GM19238 (cell line): ENCODE measurements around the gene INSYN1.
"Not testable (repeated sequence)": the region's sequence is repeated elsewhere in the genome, so short reads cannot be mapped to it uniquely, and the experiment has no call there.

Source experiments
- DNase-seq: peaks from one replicate; pipeline ENCODE4 v3.0.0; 2011; ENCODE audit warnings: low spot score; ENCODE audit not compliant: insufficient read length

Gene INSYN1

DNA sequence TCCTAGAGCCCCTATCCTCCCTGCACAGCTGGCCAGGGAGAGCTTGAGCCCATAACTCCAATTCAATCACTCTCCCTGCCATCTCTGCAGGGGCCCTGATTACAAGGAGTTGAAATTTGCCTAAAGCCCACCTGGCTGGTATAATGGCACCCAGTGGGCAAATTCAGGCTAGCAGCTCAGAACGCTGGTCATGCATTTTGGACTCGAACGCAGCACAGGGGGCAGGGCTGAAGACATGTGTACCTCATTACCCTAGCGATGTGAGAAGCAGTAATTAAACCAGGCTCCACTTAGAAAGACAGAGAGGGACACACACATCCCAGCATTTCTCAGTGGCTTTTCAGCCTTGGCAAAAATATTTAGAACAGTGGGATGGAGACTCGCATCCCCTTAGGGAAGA is 3.2 kb downstream of the INSYN1 start:
- no peak for DNase-seq

- DNase-seq: no peak
Observed at GRCh38 chr15:73749533-73749932, 3.6 kb downstream of the INSYN1 start.

DNA sequence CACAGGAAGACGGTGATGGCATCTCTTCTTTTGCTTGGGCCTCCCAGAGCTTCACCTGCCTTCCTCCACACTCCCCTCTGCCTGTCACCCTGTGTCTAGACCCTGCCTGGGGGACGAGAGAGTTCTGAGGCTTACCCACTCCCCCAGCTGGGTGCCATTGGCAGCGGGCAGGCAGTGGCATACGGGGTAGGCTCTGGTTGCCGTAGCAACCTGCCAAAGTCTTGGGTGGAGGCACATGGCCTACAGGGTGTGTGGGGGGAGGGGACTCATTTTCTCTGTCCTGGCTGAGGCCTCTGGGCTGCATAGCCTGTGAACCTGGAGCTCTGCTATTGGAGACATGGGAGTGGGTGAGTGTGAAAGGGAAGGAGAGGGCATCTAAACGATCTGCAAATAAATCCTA is 4.4 kb downstream of the INSYN1 start:
- DNase-seq: no peak

DNA sequence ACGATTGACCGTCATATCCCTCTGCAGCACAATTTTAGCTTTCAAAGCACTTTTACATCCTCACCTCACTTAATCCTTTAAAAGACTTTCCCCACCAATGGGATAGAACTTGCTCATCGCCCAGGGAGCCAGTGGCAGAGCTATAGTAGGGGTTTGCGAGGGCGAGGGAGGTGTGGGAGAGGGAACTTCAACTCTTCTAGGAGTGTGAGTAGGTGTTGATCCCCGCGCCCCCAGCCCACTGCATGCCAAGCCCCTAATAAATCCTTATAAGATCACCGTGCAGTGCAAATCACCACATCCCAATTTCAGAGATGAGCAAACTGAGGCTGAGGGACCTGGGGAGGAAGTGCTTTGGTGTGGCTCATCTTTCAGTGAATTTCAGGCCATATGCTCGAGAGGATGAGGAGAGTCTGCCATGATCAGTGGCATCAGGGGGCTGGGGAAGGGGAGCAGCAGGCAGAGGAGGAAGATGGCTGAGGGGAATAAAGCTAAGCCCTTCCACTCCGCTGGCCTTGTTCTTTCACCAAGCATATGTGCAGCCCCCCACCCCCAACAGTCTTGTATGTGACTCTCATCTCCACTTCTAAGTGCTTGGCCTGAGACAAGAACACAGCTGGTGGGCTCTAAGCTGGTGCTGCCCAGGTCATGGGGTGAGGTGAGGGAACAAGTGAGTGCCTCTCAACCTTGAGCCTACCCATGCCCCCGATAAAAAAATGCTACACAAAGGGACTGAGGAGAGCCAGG is 5.1 kb downstream of the INSYN1 start:
- no peak for DNase-seq

DNA sequence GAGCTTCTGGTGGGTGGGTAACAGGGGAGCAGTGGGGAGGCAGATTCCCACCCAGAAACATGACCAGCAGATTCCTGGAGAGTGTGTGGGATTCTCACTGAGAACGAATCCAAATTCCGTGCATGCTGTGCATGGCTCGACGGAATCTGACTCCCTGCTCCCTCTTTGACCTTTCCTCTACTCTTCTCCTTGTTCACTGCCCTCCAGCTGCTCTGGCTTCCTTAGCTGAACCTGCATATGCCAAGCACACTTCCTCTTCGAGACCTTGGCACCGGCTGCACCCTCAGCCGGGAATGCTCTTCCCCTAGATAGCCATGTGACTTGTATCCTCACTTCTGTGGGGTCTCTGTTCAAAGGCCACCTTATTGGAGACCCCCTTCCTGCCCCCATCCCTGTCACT is 6.3 kb downstream of the INSYN1 start:
- no peak for DNase-seq

DNA sequence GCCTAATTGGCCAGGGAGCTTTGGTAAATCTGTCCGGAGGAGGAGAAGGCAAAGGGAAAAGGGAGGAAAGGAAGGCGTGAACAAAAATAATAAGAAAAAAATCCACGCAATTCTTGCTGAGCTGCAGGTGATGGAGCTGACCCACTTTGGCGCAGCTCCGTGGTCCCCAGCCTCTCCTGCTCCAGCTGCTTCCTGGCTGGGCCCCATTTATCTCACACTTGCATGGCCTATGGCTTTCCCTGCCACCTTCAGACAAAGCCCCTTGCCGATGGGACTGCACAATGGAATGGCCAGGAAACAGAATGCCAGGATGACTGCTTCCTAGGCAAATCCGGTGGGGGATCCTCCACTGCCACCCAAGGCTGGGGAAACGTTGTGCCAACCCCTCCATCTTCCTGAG is 6.9 kb downstream of the INSYN1 start:
- DNase-seq: no peak

GRCh38 chr15:73745073-73745472 is 8.1 kb downstream of the INSYN1 start:
- no peak for DNase-seq

DNA sequence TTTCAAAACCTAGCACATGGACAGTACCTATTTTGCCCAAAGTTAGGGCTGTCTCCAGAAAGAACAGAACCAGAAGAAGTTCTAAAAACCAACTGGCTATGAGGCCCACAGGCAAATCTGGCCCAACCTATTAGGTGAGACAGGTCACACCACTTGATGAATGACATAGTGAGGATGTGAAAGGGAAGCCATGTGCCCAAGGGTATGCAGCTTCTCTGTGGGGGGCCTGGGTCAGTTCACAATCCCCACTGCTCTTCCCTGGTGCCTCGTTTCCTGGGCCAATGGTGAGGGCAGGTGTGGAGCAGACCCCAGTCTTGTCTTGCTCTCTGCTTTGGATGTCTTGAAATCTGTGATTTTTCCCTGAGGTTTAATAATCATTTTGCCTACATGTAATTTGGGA is 8.9 kb downstream of the INSYN1 start:
- DNase-seq: no peak

DNA sequence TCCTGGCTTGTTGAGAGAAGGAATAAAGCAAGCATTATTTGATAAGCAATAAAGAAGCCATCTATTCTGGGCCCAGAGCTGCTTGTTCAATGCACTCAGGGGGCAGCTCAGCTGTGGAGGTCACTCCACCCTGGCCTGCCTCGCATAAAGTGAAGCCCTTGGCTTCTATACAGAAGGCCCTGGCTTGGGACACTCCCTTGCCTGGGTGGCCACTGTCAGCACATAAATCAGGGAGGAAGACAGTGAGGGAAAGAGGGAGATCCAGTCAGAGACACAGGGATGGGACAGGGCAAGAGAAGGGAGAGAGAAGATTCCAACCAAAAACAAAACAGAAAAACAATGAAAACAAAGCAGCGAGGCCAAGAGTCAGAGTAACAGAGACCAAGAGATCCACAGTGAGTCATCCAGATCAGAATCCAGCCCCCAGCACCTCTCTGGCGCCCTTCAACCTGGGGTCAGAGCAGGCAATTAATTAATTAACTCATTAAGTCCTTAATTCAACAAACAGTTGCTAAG is 11.8 kb downstream of the INSYN1 start:
- no peak for DNase-seq

DNA sequence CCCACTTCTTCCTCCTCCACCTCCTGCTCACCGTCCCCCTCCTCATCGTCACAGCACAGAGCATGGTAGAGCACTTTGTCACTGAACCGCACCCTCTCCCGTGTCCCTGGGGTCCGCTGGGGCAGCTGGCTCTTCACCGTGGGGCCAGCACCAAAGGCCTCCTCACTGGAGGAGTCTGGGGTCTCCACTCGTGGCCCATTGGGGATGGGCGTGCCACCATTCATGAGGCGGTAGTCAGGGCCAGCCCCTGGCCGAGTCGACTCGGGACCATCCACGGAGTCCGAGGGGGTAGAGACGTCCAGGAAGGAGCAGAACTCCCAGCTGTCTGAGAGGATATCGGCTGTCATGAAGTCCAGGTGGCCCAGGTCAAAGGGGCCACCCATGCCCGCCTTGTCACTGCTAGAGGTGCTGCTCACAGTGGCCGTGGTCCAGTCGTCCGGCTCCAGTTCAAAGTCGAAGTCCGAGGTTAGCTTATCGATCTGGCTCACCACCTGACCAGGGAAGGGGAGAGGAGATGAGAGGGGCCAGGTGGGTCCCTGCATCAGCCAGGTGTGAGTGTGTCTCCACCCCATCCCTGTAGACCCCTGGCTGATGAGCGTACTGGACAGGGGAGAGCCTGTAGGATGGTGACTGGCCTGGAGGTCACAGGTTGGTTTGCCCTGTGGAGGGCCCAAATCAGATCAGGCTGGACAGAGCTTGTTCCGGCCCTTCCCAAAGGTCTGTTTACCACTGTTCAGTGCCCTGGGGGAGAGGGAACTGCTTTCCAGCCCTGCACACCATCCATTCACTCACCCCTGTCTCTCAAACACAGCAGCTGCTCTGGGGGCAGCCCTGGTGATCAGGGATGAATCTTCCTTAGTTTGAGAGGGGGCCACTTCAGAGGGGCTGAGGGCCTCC is 12.8 kb downstream of the INSYN1 start:
- no peak for DNase-seq

DNA sequence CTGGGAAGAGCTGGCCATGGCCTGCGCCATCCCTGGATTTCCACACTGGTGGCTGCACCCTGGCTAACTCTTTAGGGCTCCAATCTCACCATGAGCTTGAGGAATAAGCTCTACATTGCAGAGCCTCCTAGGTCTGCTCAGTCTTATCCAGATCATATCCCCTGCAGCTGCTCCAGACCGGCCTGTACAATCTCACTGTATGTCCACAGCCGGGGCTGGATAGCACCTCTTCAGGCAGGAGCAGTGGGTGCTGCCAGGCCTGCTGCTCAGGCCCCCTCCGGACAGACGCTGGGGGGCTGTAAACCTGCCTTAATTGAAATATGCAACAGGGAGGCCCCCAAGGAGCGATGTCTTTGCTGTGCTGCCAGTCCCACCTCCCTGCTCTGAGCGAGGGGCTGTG is 15.6 kb downstream of the INSYN1 start:
- DNase-seq: no peak

DNA sequence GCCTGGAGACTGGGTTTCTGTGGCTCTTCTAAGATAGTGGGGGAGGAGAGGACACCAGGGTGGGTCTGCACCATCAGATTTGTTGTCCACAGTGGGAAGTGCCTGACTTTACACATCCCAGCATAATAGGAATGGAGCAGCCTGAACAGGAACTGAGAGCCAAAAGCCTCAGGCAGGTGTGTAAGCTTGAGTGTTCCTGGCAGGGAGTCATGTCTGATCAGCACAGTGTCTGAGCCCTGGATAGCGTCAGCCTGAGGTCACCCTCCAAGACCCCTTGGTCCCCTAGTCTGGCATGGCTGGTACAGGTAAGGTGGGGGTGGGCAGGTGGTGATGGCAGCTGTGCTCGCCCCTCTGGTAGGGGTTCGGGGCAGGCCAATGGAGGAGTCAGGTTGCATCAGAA is 20.2 kb downstream of the INSYN1 start:
- DNase-seq: no peak

DNA sequence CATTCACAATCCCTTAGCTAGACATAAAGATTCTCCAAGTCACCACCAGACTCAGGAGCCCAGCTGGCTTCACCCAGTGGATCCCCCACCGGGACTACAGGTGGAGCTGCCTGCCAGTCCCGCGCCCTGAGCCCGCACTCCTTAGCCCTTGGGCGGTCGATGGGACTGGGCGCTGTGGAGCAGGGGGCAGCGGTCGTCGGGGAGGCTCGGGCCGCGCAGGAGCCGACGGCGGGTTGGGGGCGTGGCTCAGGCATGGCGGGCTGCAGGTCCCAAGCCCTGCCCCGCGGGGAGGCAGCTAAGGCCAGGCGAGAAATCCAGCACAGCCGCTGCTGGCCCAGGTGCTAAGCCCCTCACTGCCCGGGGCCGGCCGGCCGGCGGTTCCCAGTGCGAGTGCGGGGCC is 21.1 kb downstream of the INSYN1 start:
- not testable (repeated sequence) for DNase-seq

DNA sequence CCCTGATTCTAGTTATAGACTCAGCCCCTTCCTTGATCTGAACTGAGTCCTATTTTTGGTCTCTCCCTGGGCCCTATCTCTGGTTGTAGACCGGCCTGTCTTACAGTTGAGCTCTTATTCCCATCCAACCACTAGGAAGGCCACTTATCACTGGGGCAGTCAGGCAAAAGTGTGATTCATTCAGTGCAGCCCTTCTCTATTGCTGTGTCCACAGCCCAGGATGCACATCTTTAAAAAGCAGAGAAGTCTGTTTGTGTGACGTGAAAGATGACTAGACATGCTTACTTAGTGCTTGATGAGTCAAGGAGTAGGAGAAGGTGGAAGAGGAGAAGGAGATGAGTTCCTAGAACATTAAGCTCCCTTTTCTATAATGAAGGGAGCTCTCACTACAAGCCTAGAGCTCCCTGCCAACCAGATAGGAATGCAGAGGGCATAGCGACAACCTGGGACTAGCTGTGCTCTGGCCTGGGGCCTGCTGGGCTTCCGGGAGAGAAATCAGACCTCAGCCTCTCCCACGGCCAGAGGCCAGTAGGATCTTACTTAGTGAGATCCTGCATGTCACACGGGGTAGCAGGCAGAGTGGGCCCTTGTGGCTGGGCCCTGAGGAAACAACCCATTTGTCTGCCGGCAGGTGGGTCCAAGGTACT is 25.7 kb downstream of the INSYN1 start:
- DNase-seq: no peak

DNA sequence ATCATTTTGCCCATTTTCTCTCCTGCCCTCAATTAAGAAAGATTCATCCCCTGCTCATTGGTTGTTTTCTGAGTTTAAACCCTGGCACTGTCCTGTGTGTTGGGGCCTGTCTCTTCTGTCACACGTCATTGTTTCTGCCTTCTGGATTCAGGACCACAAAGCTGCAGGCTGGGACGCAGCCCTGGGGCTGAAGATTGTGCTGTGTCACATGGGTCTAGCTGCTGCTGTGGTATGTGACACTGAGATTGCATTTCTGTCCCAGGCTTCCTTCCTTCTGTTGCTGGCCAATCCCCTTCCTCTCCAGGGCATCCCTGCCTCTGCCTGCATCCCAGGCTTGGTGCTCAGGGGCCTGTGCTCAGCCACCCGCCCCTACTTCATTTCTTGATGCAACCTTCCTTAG is 28.9 kb downstream of the INSYN1 start:
- no peak for DNase-seq

GRCh38 chr15:73723191-73723590 is 30.0 kb downstream of the INSYN1 start:
- no peak for DNase-seq

- DNase-seq: no peak
Observed at GRCh38 chr15:73722425-73722824, 30.7 kb downstream of the INSYN1 start.

GRCh38 chr15:73718694-73719093 is 34.5 kb downstream of the INSYN1 start:
- no peak for DNase-seq

DNA sequence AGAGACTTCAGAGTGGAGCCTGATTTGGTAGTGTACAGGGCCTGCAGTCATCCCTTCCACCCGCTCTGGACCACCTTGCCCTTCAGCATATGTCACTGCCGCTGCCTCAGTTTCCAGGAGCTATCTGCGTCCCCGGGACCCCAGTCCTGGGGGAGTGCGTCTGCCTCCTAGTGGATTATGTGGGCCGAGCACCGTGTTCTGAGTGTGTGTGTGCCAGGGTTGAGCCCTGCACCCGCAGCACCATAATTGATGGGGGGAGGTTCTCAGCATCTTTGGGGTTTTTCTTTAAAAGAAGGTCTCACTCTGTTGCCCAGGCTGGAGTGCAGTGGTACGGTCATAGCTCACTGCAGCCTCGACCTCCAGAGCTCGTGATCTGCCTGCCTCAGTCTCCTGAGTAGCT is 35.3 kb downstream of the INSYN1 start:
- no peak for DNase-seq

DNA sequence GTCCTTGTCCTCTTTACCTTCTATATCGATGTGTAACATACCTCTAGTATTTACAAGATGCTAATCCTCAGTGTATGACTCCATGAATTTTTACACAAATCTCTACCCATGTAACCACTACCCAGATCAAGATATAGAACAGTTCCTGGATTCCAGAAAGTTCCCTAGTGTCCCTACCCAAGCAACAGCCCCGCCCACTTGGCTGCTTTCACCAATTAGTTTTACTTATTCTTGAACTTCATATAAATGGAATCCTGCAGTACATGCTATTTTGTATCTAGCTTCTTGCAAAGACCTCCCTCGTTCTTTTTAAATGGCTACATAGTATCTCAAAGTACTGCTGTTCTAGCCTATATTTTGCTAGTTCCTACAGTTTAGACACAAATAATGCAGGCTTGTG is 35.9 kb downstream of the INSYN1 start:
- DNase-seq: no peak

- no peak for DNase-seq
Observed at GRCh38 chr15:73716417-73716816, 36.7 kb downstream of the INSYN1 start.

- no peak for DNase-seq
Observed at GRCh38 chr15:73715417-73715816, 37.7 kb downstream of the INSYN1 start.
